ENCODE results near the gene BCL2L15.
"Not testable (repeated sequence)": the region's sequence is repeated elsewhere in the genome, so short reads cannot be mapped to it uniquely, and the experiment has no call there.

Gene BCL2L15

DNA sequence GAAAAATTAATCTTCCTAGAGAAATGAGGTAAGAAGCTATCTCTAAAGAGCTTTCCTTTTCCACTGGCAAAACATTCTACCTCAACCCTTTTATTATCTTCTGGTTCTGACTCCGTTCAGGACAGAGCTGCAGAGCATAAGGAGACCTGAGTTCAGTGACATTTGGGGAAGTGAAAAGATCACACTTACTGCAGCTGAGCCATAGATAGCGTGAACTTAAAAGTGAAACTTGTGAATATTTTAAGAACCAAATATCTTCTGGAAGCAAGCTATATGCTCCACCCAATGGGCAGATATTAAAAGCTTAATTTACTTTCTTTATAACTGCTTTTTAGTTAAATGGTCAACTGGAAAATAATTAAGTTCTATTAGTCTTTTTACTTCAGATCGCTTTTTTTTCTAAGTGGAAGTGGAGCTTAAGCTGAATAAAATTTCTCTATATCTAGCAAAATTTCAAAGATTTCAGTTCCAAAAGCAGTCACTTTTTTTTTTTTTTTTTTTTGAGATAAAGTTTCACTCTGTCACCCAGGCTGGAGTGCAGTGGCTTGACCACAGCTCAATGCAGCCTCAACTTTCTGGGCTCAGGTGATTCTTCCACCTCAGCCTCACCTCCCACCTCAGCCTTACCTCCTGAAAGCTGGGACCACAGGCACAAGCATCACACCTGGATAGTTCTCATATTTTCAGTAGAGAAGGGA is 27.8 kb downstream of the BCL2L15 start:
- TF ChIP-seq, protein P1, sequence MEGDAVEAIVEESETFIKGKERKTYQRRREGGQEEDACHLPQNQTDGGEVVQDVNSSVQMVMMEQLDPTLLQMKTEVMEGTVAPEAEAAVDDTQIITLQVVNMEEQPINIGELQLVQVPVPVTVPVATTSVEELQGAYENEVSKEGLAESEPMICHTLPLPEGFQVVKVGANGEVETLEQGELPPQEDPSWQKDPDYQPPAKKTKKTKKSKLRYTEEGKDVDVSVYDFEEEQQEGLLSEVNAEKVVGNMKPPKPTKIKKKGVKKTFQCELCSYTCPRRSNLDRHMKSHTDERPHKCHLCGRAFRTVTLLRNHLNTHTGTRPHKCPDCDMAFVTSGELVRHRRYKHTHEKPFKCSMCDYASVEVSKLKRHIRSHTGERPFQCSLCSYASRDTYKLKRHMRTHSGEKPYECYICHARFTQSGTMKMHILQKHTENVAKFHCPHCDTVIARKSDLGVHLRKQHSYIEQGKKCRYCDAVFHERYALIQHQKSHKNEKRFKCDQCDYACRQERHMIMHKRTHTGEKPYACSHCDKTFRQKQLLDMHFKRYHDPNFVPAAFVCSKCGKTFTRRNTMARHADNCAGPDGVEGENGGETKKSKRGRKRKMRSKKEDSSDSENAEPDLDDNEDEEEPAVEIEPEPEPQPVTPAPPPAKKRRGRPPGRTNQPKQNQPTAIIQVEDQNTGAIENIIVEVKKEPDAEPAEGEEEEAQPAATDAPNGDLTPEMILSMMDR (IDR thresholded peaks at IDR 0.05): no peak
- no peak for TF ChIP-seq ZFX (IDR thresholded peaks at IDR 0.05; ENCODE audit: borderline replicate concordance)
- no peak overlapping the region for H3K27ac ChIP-seq

DNA sequence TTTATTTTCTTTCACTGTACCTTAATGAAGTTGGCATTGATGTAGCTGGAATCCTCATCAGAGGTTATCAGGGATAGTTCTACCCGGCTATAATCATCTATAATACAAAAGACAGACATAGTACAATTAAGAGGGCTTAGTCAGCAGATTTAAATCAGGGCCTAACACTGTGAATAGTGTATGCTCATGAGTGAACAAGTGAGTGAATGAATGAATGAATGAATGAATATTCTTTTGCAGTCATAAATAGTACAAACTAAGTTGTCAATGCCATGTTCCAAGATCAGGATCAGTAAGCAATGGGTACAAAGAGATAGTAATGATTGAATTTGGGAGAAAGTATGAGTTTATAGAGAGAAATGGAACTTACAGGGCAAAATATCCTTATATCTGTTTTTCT is 28.4 kb downstream of the BCL2L15 start:
- TF ChIP-seq ZFX (IDR thresholded peaks at IDR 0.05; ENCODE audit: borderline replicate concordance): no peak
- TF ChIP-seq, protein P1 (IDR thresholded peaks at IDR 0.05): no peak
- H3K27ac ChIP-seq: no peak overlapping the region

DNA sequence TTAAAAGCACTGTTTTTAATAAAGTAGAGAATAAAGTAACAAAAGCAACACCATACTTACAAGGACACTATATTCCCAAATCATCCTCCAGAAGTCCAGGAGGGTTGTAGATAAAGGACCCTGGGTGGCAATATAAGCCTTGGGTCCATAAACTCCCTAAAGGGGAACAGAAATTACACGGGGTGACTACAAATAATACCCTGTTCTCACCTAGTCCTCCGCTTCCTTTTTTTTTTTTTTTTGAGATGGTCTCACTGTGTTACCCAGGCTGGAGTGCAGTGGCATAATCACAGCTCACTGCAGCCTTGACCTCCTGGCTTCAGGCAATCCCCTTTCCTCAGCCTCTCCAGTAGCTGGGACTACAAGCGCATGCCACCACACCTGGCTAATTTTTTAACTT is 29.0 kb downstream of the BCL2L15 start:
- H3K27ac ChIP-seq: no peak overlapping the region
- TF ChIP-seq, protein P1 (IDR thresholded peaks at IDR 0.05): no peak
- no peak for TF ChIP-seq ZFX (IDR thresholded peaks at IDR 0.05; ENCODE audit: borderline replicate concordance)

DNA sequence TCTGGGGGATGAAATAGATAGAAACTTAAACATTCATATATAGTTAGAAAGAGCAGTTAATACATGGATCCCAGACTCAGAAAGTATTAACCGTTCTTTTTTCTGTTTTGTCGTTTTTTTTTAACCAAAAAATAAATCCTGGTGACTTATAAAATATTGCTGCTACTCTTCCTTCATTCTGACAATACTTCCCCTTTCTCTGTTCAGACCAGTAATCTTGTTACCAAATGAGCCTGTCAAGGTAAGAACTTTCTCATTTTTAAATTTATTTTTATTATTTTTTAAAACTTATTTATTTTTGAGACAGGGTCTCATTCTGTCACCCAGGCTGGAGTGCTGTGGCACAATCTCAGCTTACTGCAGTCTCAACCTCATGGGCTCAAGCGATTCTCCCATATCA is 29.6 kb downstream of the BCL2L15 start:
- no peak for TF ChIP-seq ZFX (IDR thresholded peaks at IDR 0.05; ENCODE audit: borderline replicate concordance)
- TF ChIP-seq, protein P1 (IDR thresholded peaks at IDR 0.05): no peak
- H3K27ac ChIP-seq: no peak overlapping the region

DNA sequence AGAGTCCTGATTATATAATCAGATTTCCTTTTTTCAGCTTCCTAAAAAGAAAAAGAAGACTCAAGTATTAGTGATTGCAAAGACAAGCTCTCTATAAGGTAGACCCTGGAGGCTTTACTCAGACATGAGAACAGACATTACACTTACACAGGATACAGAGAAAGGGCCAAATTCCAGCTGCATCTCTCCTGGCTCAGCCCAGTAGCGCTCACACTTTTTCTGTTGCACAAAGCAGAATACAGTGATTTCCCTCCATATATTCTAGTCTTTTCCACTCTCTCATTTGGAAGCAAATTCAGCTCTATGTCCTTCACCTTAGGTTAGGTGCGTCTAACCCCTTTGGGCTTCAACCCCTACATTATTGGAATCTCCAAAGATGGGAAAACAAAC is 31.0 kb downstream of the BCL2L15 start:
- TF ChIP-seq ZFX (IDR thresholded peaks at IDR 0.05; ENCODE audit: borderline replicate concordance): no peak
- TF ChIP-seq, protein P1 (IDR thresholded peaks at IDR 0.05): no peak
- H3K27ac ChIP-seq: no peak overlapping the region

DNA sequence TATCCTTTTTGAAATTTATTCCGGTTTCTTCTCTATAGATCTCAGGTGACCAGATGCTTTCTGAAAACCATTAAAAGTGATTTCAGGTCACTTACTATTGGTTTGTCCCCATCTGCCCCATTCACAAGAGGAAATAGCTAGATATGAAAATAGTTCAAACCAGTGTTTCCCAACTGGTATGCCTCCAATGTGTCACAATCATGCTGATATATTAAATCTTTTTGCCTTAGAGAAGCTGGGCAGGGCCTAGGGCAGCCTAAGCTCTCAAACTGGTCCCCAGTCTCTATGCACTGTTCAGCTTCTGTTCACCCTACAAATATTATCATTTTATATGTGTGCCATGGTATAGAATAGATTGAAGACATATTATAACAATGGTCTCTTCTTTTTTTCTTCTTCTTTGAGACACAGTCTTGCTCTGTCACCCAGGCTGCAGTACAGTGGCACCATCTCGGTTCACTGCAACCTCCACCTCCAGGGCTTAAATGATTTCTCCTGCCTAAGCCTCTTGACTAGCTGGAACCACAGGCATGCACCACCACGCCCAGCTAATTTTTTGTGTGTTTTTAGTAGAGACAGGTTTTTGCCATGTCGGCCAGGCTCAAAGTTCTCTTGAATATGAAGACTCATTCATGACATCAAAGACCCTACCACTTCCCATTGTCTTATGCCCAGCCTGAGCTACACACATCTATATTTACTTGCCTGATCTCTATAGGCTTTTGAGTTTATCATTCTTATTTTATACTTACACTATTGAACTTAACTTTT is 31.6 kb downstream of the BCL2L15 start:
- no peak for TF ChIP-seq ZFX (IDR thresholded peaks at IDR 0.05; ENCODE audit: borderline replicate concordance)
- TF ChIP-seq, protein P1 (IDR thresholded peaks at IDR 0.05): no peak
- H3K27ac ChIP-seq: no peak overlapping the region

DNA sequence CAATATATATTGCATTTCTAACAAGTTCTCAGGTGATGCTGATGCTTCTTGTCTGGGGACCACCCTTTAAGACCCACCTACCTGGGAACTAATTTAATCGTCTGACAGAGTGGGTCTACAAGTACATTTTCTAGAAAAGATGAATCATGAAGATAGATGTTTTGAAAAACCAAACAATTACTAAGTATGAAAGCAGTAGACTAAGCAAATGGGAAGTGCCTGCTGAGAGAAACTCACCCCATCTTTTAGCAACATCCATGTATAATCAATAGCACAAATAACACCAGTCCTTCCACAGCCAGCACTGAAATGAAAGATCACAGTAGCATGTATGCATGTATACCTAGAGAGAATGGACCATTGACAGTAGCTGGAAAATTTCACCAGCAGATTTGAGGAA is 33.1 kb downstream of the BCL2L15 start:
- TF ChIP-seq, protein P1 (IDR thresholded peaks at IDR 0.05): no peak
- TF ChIP-seq ZFX (IDR thresholded peaks at IDR 0.05; ENCODE audit: borderline replicate concordance): no peak
- no peak overlapping the region for H3K27ac ChIP-seq

DNA sequence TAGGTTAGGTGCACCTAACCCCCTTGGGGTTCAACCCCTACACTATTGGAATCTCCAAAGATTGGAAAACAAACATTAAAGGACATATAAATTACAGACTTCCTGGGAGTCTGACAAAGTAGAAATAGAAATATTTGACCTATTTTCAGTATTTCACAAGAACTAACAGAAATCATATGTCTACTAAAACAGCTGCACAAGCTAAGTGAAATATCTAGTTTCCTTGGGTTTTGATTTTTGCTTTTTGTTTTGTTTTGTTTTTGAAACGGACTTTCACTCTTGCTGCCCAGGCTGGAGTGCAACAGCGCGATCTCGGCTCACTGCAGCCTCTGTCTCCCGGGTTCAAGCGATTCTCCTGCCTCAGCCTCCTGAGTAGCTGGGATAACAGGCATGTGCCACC is 34.7 kb downstream of the BCL2L15 start:
- not testable (repeated sequence) for H3K27ac ChIP-seq

Data from 22Rv1 (cell line).